H1 (cell line): ENCODE results near the gene PLOD1. TPM values are rescaled to one million over a fixed set of nuclear protein-coding genes. Genes with fewer than 3 reads are reported as not detected.
"Not testable (repeated sequence)": the region's sequence is repeated elsewhere in the genome, so short reads cannot be mapped to it uniquely, and the experiment has no call there.

Source experiments
- CTCF ChIA-PET: fragments of 300-600 bp; sonication (Branson Sonifier 250); formaldehyde crosslinking; loops from one replicate; lab custom pipeline; 2021; ENCODE audit not compliant: partially characterized antibody; lab: Charles Lee
- POLR2A ChIA-PET: fragments of 300-600 bp; sonication (Branson Sonifier 250); formaldehyde crosslinking; loops from one replicate; lab custom pipeline; 2021; ENCODE audit warnings: inconsistent platforms; ENCODE audit not compliant: partially characterized antibody; lab: Charles Lee
- DNase-seq, 2 experiments: peaks; one replicate each; pipeline versions ENCODE4 v3.0.0 to v3.0.0-alpha.2; 2010 to 2022; ENCODE audit warnings: low spot score in 2 of 2, low read depth in 1 of 2, mixed read lengths in 1 of 2
- FAIRE-seq: peaks from 2 replicates; lab custom pipeline; 2011; peaks lifted over from hg19 to GRCh38; lab: Jason Lieb, UNC
- H2AFZ ChIP-seq: 2 replicates; pipeline ENCODE4 v1.8.1; 2012; ENCODE audit warnings: low read length, inconsistent platforms
- H2AK5ac ChIP-seq: 2 replicates; pipeline ENCODE4 v1.6.1; 2013; ENCODE audit warnings: low read depth, low read length
- H2BK120ac ChIP-seq: replicated peaks from 2 replicates; pipeline ENCODE3; 2013; ENCODE audit warnings: low read depth, low read length, inconsistent platforms
- H2BK12ac ChIP-seq: 2 replicates; pipeline ENCODE4 v1.6.1; 2013; ENCODE audit warnings: low read depth, low read length
- H2BK15ac ChIP-seq: 2 replicates; pipeline ENCODE4 v1.6.1; 2013; ENCODE audit warnings: low read length
- H2BK20ac ChIP-seq: 2 replicates; pipeline ENCODE4 v1.6.1; 2013; ENCODE audit warnings: low read length
- H2BK5ac ChIP-seq: 2 replicates; pipeline ENCODE4 v1.6.1; 2013; ENCODE audit warnings: low read depth, low read length
- H3K14ac ChIP-seq: 2 replicates; pipeline ENCODE4 v1.6.1; 2013; ENCODE audit warnings: inconsistent platforms; ENCODE audit not compliant: insufficient read length
- H3K18ac ChIP-seq: 2 replicates; pipeline ENCODE4 v1.6.1; 2013; ENCODE audit warnings: low read length; ENCODE audit errors: extremely low read depth
- H3K23ac ChIP-seq: 2 replicates; pipeline ENCODE4 v1.6.1; 2013; ENCODE audit warnings: inconsistent platforms; ENCODE audit not compliant: insufficient read length
- H3K23me2 ChIP-seq: 2 replicates; pipeline ENCODE4 v1.6.1; 2013; ENCODE audit warnings: low read depth, low read length
- H3K27ac ChIP-seq: 2 replicates; pipeline ENCODE4 v1.6.1; 2011; ENCODE audit warnings: low read depth, low read length, inconsistent platforms
- H3K27me3 ChIP-seq, 4 experiments: replicated peaks in 1 of 4; 1 replicate in 1 of 4; 2 replicates in 3 of 4; pipeline versions ENCODE4 v1.6.1 to v1.8.1; 2011 to 2013; ENCODE audit warnings: low read length in 3 of 4, mild to moderate bottlenecking in 3 of 4, inconsistent platforms in 2 of 4, mixed read lengths in 2 of 4, moderate library complexity in 1 of 4; ENCODE audit not compliant: control insufficient read depth in 3 of 4, insufficient read depth in 3 of 4; ENCODE audit errors: extremely low read depth in 1 of 4
- H3K36me3 ChIP-seq, 4 experiments: 2 replicates each; pipeline versions ENCODE4 v1.6.1 to v1.8.1; 2011 to 2013; ENCODE audit warnings: mild to moderate bottlenecking in 4 of 4, low read length in 3 of 4, moderate library complexity in 2 of 4, control low read depth in 1 of 4, inconsistent platforms in 1 of 4; ENCODE audit not compliant: insufficient read depth in 4 of 4, control insufficient read depth in 2 of 4
- H3K4ac ChIP-seq: replicated peaks from 2 replicates; pipeline ENCODE3; 2013; ENCODE audit warnings: low read length, low read depth, mixed read lengths, inconsistent platforms; ENCODE audit not compliant: insufficient read length
- H3K4me1 ChIP-seq, 4 experiments: replicated peaks in 1 of 4; 1 replicate in 1 of 4; 2 replicates in 3 of 4; pipeline versions ENCODE4 v1.6.1 to v1.8.1; 2011 to 2013; ENCODE audit warnings: low read length in 3 of 4, inconsistent platforms in 2 of 4, mixed read lengths in 1 of 4; ENCODE audit not compliant: insufficient read depth in 4 of 4, control insufficient read depth in 3 of 4
- H3K4me2 ChIP-seq, 2 experiments: 2 replicates each; pipeline versions ENCODE4 v1.6.1 to v1.8.1; 2011 to 2013; ENCODE audit warnings: low read depth in 2 of 2, low read length in 2 of 2, control low read depth in 1 of 2, inconsistent platforms in 1 of 2, mild to moderate bottlenecking in 1 of 2; ENCODE audit not compliant: insufficient read depth in 1 of 2
- H3K4me3 ChIP-seq, 4 experiments: fragments of 200-600, 300-600 bp in 1 of 4; sonication (generic), shearing (Covaris generic), sonication (Bioruptor Twin) in 1 of 4; 2 replicates each; pipeline versions ENCODE4 v1.5.1 to v1.8.1; 2011 to 2016; ENCODE audit warnings: low read length in 4 of 4, low read depth in 3 of 4, control low read depth in 2 of 4, inconsistent platforms in 2 of 4, mild to moderate bottlenecking in 2 of 4, mixed read lengths in 1 of 4, moderate library complexity in 1 of 4; ENCODE audit not compliant: insufficient read depth in 2 of 4; ENCODE audit errors: extremely low read depth in 1 of 4
- H3K56ac ChIP-seq: replicated peaks from 2 replicates; pipeline ENCODE3; 2013; ENCODE audit warnings: low read depth, mild to moderate bottlenecking, mixed read lengths, low read length, inconsistent platforms; ENCODE audit not compliant: insufficient read length
- H3K79me1 ChIP-seq: 2 replicates; pipeline ENCODE4 v1.6.1; 2013; ENCODE audit warnings: low read depth, low read length, control low read depth
- H3K79me2 ChIP-seq, 2 experiments: 2 replicates each; pipeline versions ENCODE4 v1.6.1 to v1.8.1; 2012 to 2013; ENCODE audit warnings: low read length in 2 of 2, mild to moderate bottlenecking in 2 of 2, inconsistent platforms in 1 of 2; ENCODE audit not compliant: insufficient read depth in 2 of 2, control insufficient read depth in 1 of 2
- H3K9ac ChIP-seq, 4 experiments: replicated peaks in 1 of 4; 1 replicate in 1 of 4; 2 replicates in 3 of 4; pipeline versions ENCODE4 v1.6.1 to v1.8.1; 2011 to 2013; ENCODE audit warnings: low read depth in 3 of 4, low read length in 3 of 4, control low read depth in 2 of 4, mild to moderate bottlenecking in 2 of 4, moderate library complexity in 2 of 4, inconsistent platforms in 1 of 4; ENCODE audit errors: extremely low read depth in 1 of 4
- H3K9me3 ChIP-seq, 2 experiments: 2 replicates each; pipeline versions ENCODE4 v1.6.1 to v1.8.1; 2012 to 2013; ENCODE audit warnings: mild to moderate bottlenecking in 2 of 2, moderate library complexity in 2 of 2, control low read depth in 1 of 2, inconsistent platforms in 1 of 2, low read depth in 1 of 2, low read length in 1 of 2, mixed read lengths in 1 of 2; ENCODE audit not compliant: insufficient read depth in 2 of 2
- H4K20me1 ChIP-seq, 2 experiments: replicated peaks in 1 of 2; 2 replicates each; pipeline versions ENCODE3 to v1.8.1; 2011 to 2013; ENCODE audit warnings: inconsistent platforms in 2 of 2, low read length in 2 of 2, mild to moderate bottlenecking in 1 of 2; ENCODE audit not compliant: insufficient read depth in 2 of 2, control insufficient read depth in 1 of 2
- H4K5ac ChIP-seq: 2 replicates; pipeline ENCODE4 v1.6.1; 2013; ENCODE audit warnings: low read length, low read depth, mixed read lengths, inconsistent platforms; ENCODE audit not compliant: insufficient read length
- H4K8ac ChIP-seq: 2 replicates; pipeline ENCODE4 v1.8.0; 2013; ENCODE audit warnings: mild to moderate bottlenecking, moderate library complexity, low read length, inconsistent platforms; ENCODE audit not compliant: insufficient read depth; ENCODE audit errors: extremely low read depth
- H4K91ac ChIP-seq: replicated peaks from 2 replicates; pipeline ENCODE3; 2013; ENCODE audit warnings: low read length, mixed read lengths, inconsistent platforms; ENCODE audit not compliant: insufficient read length
- WGBS, 2 experiments: shearing (Covaris generic) in 1 of 2; methylation state at CpG; one replicate each; pipeline versions ENCODE4 v1.1.6 to v1.1.7; 2013 to 2015; ENCODE audit warnings: low lambda C conversion rate in 2 of 2, mixed read lengths in 2 of 2, inconsistent platforms in 1 of 2, low coverage in 1 of 2, missing lambda C conversion rate in 1 of 2; ENCODE audit not compliant: insufficient replicate concordance in 2 of 2, insufficient coverage in 1 of 2, insufficient read length in 1 of 2; ENCODE audit errors: extremely low coverage in 1 of 2, missing lambda C conversion rate in 1 of 2; 5-methylcytosine and 5-hydroxymethylcytosine counted together
- polyA plus RNA-seq, 7 experiments: library from polyadenylated mRNA; depleted of rRNA in 3 of 7; stranded (reverse) in 5 of 7; unstranded in 2 of 7; fragments of >200 nt in 5 of 7; fragments of 200-250 nt in 2 of 7; gene quantifications; 1 replicate in 5 of 7; 2 replicates in 1 of 7; 4 replicates in 1 of 7; pipeline versions ENCODE4 v1.2.1 to v1.2.3, GENCODE V29; 2011 to 2013; ENCODE audit warnings: missing spikeins in 2 of 7, mixed read lengths in 2 of 7
- total RNA-seq: library from RNA; stranded (reverse); fragmentation: NEBNext Ultra II Directional; extraction: Animal tissue kit (Norgen Biotek cat#: 25700); gene quantifications from 2 replicates; pipeline ENCODE4 v1.2.1, GENCODE V29; 2021

The PLOD1 gene
- total and polyA plus RNA-seq, 2 of the 8 experiments (the other 6 are each of a cell fraction or from before 2014, with no cell fraction given), result 44.9 to 51.8 TPM

GRCh38 chr1:11935733-11936132, 1.2 kb downstream of the PLOD1 start:
- not testable (repeated sequence) for H2BK12ac ChIP-seq, H3K18ac ChIP-seq

More at GRCh38 chr1:11935733-11936132, 1.2 kb downstream of the PLOD1 start:
- not testable (repeated sequence) for FAIRE-seq, H2AK5ac ChIP-seq, H4K91ac ChIP-seq, H2AFZ ChIP-seq, H4K5ac ChIP-seq, H3K4me2 ChIP-seq, H3K56ac ChIP-seq, H2BK20ac ChIP-seq, H3K9me3 ChIP-seq, DNase-seq, H2BK15ac ChIP-seq, H4K8ac ChIP-seq, H3K23ac ChIP-seq, H3K27me3 ChIP-seq, H2BK5ac ChIP-seq, H3K79me1 ChIP-seq, H4K20me1 ChIP-seq, H3K9ac ChIP-seq, H3K27ac ChIP-seq, H3K79me2 ChIP-seq, H3K36me3 ChIP-seq, H2BK120ac ChIP-seq, H3K23me2 ChIP-seq, H3K4me3 ChIP-seq, H3K14ac ChIP-seq, H3K4ac ChIP-seq
- peaks cover 0 to 16% (median 10%) of the 10 kb centered on the region in 4 experiments; a peak in 6 of 7 replicates for H3K4me1 ChIP-seq
- 95% methylated on average over 10 of the region's 10 CpGs; no CpG with 5 or more reads in 1 of the 2 experiments for WGBS, 2 experiments
- POLR2A ChIA-PET, result interaction anchor here (1.4 to 15.4 kb wide), 5 partner anchors 10 to 45 kb away, joined by 4 to 263 read pairs (median 9); partner anchors contain the start of genes KIAA2013 and MFN2
- CTCF ChIA-PET, result interaction anchor here (0.6 to 2.0 kb wide), 3 partner anchors 8 to 1620 kb away, joined by 4 to 5 read pairs (median 5); no protein-coding TSS in a partner anchor
